Measurements from ENCODE around the gene PPM1E.

DNA sequence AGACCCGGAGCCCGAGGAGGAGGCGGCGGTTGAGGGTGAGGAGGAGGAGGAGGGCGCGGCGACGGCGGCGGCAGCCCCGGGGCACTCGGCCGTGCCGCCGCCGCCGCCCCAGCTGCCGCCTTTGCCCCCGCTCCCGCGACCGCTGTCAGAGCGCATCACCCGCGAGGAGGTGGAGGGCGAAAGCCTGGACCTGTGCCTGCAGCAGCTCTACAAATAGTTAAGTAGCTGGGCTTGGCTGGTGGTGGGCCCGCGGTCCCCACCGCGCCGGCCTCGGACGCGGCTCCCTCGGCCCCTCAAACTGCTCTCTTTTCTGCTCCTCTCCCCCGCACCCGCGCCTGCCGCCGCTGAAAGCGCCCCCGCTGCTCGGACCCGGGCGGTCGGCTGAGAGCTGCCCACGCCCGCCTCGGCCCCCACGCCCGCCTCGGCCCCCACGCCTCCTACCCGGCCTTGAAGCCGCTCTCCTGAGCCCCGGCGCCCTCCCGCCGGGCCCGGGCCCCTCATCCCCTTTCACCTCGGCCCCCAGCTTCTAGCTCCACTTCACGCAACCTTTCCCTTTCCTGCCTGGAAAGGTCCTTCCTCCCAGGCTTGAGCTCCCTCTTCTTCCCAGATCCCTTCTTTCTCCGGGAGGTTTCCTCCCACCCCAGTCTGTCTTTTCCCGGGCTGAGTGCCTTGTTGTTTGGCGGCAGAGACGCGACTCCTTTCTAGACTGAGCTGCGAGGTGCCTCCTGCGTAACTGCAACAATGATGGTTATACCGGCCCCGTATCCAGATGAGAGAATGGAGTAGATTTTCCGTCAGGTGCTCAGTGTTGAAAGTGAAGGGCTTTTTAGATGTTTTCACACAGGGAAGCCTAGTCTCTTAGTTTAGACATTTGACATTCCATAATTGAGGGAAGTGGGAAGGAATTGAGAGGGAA is 850 bp downstream of the PPM1E start:
- TF ChIP-seq CTCF (IDR thresholded peaks at IDR 0.05), result no peak
- no peak for TF ChIP-seq POLR2A (IDR thresholded peaks at IDR 0.05)
